Nephron (organoid): ENCODE data around the gene RPL3.

Experiments
- H3K27ac Mint-ChIP-seq, 3 experiments: 2 replicates each; pipeline ENCODE4 v1.8.0; 2020; ENCODE audit warnings: mixed read lengths in 3 of 3, mild to moderate bottlenecking in 2 of 3, moderate library complexity in 1 of 3
- H3K27me3 Mint-ChIP-seq: 2 replicates; pipeline ENCODE4 v1.8.0; 2021; ENCODE audit warnings: low read depth, mild to moderate bottlenecking, moderate library complexity, mixed read lengths
- H3K36me3 Mint-ChIP-seq: 2 replicates; pipeline ENCODE4 v1.8.0; 2020; ENCODE audit warnings: low read depth, mixed read lengths
- H3K4me1 Mint-ChIP-seq: 2 replicates; pipeline ENCODE4 v1.8.0; 2020; ENCODE audit warnings: mixed read lengths
- H3K4me3 Mint-ChIP-seq, 3 experiments: 2 replicates each; pipeline ENCODE4 v1.8.0; 2020; ENCODE audit warnings: mild to moderate bottlenecking in 3 of 3, mixed read lengths in 3 of 3, moderate library complexity in 2 of 3
- H3K9me3 Mint-ChIP-seq: 2 replicates; pipeline ENCODE4 v1.8.0; 2020; ENCODE audit warnings: mixed read lengths
- TF ChIP-seq, protein P1 (sequence below), 3 experiments: fragments of 200-600 bp; sonication (generic); IDR thresholded peaks; one replicate each; pipeline ENCODE4 v1.5.0; 2021; ENCODE audit warnings: antibody characterized with exemption in 3 of 3; ENCODE audit not compliant: unreplicated experiment in 3 of 3

RPL3 gene

DNA sequence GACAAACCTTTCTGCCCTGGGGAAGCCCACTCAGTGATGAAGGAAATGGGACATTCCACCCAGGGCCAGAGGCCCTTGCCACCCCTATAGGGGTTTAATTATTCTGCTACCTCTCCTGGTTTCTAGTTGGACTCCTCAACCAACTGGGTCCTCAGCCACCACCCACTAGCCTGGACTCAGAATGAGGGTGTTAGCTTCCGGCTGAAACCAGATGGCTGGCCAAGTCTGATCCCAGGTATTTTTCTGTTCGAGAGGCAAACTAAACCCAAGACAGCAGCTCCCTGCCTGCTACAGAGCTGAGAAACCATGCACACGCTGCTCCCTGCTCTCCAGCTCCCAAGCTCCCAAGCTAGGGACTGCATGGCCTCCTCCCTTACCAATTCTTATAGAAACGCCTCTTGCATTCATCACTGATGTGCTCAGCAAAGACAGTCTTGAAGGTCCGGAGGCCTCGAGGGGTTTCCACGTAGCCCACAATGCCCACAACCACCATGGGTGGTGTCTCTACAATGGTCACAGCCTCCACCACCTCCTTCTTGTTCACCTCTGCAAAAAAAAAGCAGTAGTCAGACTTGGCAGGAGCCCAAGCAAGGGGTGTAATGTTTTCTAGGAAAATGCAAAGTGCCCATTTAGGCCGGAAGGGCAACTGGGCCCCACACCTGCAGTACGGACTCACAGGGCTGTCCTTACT, 2.2 kb downstream of the RPL3 start:
- peaks cover 71% of the 10 kb centered on the region for H3K36me3 Mint-ChIP-seq

DNA sequence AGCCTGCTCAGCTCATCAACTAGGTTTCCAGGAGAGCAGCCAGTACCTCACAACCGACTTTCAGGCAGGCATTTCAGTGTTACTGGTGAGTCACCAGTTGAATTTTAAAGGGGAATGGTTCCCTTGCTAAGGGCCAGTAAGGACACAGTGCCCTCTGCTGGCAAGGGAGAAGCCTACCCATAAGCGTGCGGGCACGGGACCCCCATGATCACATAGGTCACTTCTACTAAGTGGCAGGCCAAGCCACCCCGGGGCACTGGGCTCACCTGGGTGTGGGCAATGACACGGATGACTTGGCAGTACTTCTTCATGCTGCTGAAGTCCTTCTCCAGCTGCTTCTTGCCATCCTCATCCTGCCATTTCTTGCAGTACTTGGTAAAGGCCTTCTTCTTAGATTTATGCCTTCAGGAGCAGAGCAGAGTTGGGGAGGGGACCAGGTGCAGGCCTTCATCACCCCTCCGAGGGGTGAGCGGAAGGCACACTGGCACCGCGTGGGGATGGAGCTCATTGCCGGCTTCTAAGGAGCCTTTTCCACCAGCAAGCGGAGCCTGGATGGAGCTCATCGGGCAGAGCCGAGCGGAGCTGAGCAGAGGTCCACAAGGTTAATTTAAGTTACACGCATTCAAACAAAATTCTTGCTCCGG, 2.9 kb downstream of the RPL3 start:
- H3K36me3 Mint-ChIP-seq, result peaks cover 76% of the 10 kb centered on the region
- no peaks in the 10 kb centered on the region for H3K9me3 Mint-ChIP-seq
- peak overlapping the region in 2 of 3 experiments; percentile 18 to 100 for H3K27ac Mint-ChIP-seq
- no peaks in the 10 kb centered on the region for H3K27me3 Mint-ChIP-seq
- H3K4me1 Mint-ChIP-seq, result peaks cover 35% of the 10 kb centered on the region
- TF ChIP-seq, protein P1, sequence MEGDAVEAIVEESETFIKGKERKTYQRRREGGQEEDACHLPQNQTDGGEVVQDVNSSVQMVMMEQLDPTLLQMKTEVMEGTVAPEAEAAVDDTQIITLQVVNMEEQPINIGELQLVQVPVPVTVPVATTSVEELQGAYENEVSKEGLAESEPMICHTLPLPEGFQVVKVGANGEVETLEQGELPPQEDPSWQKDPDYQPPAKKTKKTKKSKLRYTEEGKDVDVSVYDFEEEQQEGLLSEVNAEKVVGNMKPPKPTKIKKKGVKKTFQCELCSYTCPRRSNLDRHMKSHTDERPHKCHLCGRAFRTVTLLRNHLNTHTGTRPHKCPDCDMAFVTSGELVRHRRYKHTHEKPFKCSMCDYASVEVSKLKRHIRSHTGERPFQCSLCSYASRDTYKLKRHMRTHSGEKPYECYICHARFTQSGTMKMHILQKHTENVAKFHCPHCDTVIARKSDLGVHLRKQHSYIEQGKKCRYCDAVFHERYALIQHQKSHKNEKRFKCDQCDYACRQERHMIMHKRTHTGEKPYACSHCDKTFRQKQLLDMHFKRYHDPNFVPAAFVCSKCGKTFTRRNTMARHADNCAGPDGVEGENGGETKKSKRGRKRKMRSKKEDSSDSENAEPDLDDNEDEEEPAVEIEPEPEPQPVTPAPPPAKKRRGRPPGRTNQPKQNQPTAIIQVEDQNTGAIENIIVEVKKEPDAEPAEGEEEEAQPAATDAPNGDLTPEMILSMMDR (IDR thresholded peaks at IDR 0.05; ENCODE audit: unreplicated experiment in 3 of 3), result peak; percentile 72 to 80 (median 76)
- peak overlapping the region; percentile 99 to 100 (median 100) for H3K4me3 Mint-ChIP-seq

More for the DNA sequence above, 2.2 kb downstream of the RPL3 start:
- H3K4me3 Mint-ChIP-seq, result peak overlapping the region; percentile 99 to 100 (median 100)
- H3K9me3 Mint-ChIP-seq, result no peaks in the 10 kb centered on the region
- peaks cover 35% of the 10 kb centered on the region for H3K4me1 Mint-ChIP-seq
- peak overlapping the region; percentile 100 for H3K27ac Mint-ChIP-seq
- TF ChIP-seq, protein P1 (IDR thresholded peaks at IDR 0.05; ENCODE audit: unreplicated experiment in 3 of 3), result no peak
- no peaks in the 10 kb centered on the region for H3K27me3 Mint-ChIP-seq

DNA sequence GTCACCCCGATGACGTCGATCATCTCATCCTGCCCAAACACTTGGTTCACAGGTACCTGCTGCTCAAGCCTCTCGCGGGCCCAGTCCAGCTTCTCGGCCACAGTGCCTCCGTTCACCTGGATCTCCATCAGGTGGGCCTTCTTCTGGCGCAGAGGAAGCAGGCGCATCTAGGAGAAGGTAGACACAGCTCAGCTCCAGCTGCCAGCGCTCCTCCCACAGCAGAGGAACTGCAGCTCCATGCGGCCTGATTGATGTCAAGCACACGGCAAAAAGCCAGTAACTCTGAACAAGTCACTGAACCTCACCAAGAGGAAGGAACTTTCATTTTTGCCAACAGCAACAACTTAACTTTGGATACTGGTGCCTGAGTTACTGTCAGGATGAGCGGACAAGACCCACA, 4.0 kb downstream of the RPL3 start:
- Mint-ChIP-seq H3K4me3 (peak overlapping the region; percentile 11 to 42 (median 32)), H3K36me3 (peaks cover 79% of the 10 kb centered on the region), H3K27ac (no peak overlapping the region), H3K4me1 (peaks cover 35% of the 10 kb centered on the region), H3K27me3 (no peaks in the 10 kb centered on the region), H3K9me3 (no peaks in the 10 kb centered on the region)
- TF ChIP-seq, protein P1 (IDR thresholded peaks at IDR 0.05; ENCODE audit: unreplicated experiment in 3 of 3), result no peak

DNA sequence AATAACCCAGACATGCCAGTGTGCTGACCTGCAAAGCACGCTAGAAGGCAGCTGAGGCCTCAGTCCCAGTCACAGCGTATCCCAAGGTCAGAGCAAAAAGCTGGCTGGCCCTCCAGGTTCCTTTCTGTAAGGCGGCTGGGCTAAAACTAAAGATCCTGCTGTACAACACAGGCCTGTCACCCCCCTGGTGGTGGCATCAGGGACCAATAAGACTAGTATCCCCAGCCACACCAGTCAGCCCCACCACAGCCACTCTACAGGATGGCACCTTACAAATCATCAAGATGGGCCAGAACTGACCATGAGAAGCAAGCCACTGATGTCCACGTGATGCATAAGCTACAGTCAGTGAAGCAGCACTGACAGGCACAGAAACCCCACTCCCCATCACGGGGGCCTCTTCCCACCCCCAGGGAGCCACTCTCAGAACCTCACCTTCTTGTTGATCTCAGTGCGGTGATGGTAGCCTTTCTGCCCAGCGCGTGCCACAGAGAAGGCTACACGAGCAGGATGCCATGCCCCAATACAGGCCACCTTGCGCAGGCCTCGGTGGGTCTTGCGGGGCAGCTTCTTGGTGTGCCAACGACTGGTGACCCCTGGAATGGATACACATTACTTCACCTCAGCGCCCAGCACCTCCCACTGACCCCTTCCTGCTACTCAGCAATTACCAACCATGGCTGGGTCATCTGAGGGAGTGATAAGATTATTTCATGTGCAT, 5.0 kb downstream of the RPL3 start:
- H3K27me3 Mint-ChIP-seq, result no peaks in the 10 kb centered on the region

DNA sequence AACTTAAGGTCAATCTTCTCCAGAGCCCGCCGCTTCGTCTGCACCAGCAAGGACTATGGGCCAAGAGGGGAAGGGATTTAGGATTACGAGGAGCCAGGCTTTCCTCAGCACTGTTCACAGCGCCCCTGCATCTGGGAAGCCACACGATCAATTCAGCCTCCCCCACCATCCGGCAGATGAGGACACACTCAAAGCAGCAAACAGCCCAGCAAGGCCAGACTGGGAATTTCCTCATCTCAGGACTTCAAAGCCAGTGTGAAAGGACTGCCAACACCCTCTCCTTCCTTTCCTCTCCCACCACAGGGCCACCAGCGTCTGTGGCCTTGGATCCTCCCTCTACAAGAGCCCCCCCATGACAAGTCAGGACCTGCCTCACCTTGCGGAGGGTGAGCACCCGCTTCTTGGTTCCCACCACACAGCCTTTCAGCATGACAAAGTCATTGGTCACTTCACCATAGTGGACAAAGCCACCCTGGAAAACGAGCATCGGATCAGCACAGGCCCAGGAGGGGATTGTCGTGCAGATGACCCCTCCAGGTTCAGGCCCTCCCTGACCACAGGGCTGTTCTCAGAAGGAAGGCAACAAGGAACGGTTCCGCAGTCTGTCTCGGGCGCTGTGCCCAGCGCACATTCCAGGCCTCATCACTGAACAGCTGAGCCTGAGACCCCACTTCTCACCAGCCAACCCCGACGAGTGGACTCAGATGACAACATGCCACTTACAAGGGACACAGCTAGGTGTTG, 6.0 kb downstream of the RPL3 start:
- TF ChIP-seq, protein P1 (IDR thresholded peaks at IDR 0.05; ENCODE audit: unreplicated experiment in 3 of 3), result no peak
- Mint-ChIP-seq H3K4me1 (peaks cover 30% of the 10 kb centered on the region), H3K36me3 (peaks cover 75% of the 10 kb centered on the region), H3K27me3 (no peaks in the 10 kb centered on the region), H3K9me3 (no peaks in the 10 kb centered on the region), H3K4me3 (no peak overlapping the region), H3K27ac (no peak overlapping the region)

More for the DNA sequence above, 5.0 kb downstream of the RPL3 start:
- no peak overlapping the region for H3K27ac Mint-ChIP-seq
- H3K4me3 Mint-ChIP-seq, result no peak overlapping the region
- no peaks in the 10 kb centered on the region for H3K9me3 Mint-ChIP-seq
- H3K4me1 Mint-ChIP-seq, result peaks cover 35% of the 10 kb centered on the region
- H3K36me3 Mint-ChIP-seq, result peaks cover 81% of the 10 kb centered on the region
- TF ChIP-seq, protein P1 (IDR thresholded peaks at IDR 0.05; ENCODE audit: unreplicated experiment in 3 of 3), result no peak
